ENCODE measurements around the gene LAMA2.

Gene LAMA2

GRCh38 chr6:129163551-129163950, 280.6 kb downstream of the LAMA2 start:
- TF ChIP-seq YY1 (IDR thresholded peaks at IDR 0.05; ENCODE audit: low read depth) = no peak

DNA sequence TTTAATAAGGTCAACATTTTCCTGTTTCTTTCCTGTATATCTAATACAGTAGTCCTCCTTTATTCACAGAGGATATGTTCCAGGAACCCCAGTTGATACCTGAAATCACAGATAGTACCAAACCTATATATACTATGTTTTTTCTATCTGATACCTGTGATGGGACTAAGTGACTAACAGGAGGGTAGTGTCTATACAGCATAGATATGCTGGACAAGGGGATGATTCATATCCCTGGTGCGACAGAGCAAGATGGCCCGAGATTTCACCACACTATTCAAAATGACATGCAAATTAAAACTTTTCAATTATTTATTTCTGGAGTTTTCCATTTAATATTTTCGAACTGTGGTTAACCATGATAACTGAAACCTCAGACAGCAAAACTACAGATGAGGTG, 281.1 kb downstream of the LAMA2 start:
- TF ChIP-seq ZBTB7A (IDR thresholded peaks at IDR 0.05; ENCODE audit: low read depth) = no peak
- TF ChIP-seq FOXM1 (IDR thresholded peaks at IDR 0.05; ENCODE audit: borderline replicate concordance, low read depth) = no peak

- TF ChIP-seq, protein P1, sequence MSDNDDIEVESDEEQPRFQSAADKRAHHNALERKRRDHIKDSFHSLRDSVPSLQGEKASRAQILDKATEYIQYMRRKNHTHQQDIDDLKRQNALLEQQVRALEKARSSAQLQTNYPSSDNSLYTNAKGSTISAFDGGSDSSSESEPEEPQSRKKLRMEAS (IDR thresholded peaks at IDR 0.05) = no peak
- no peak for TF ChIP-seq EP300 (IDR thresholded peaks at IDR 0.05; ENCODE audit: borderline replicate concordance)
- TF ChIP-seq ZBTB7A (IDR thresholded peaks at IDR 0.05; ENCODE audit: low read depth) = no peak
- no peak for TF ChIP-seq TAF1 (IDR thresholded peaks at IDR 0.05; ENCODE audit: low read depth)
- no peak for TF ChIP-seq NFIC (IDR thresholded peaks at IDR 0.05)
- TF ChIP-seq CEBPB (IDR thresholded peaks at IDR 0.05) = no peak
- no peak for TF ChIP-seq FOXM1 (IDR thresholded peaks at IDR 0.05; ENCODE audit: borderline replicate concordance, low read depth)
- no peak for TF ChIP-seq CREB1 (IDR thresholded peaks at IDR 0.05; ENCODE audit: low read depth)
Measured at GRCh38 chr6:129175066-129175465, 292.1 kb downstream of the LAMA2 start.

DNA sequence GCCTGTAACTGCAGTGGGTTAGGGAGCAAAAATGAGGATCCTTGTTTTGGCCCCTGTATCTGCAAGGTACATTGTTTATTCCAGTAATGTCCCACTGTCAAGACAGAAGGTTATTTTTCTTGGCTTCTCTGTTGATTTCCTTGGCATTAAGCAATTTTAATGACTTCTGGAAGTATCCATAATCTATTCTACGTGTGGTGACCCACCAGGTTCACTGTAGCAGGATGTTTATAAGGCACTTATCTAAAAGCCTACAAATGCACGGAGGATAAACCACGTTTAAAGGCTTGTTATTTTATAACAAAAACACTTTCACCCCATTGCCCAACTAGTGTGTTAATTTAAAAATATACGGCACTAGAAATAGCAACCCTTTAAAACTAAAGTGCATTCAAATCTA, 294.9 kb downstream of the LAMA2 start:
- no peak for TF ChIP-seq FOXM1 (IDR thresholded peaks at IDR 0.05; ENCODE audit: borderline replicate concordance, low read depth)
- TF ChIP-seq TCF12 (IDR thresholded peaks at IDR 0.05; ENCODE audit: low read depth) = no peak
- no peak for TF ChIP-seq CREB1 (IDR thresholded peaks at IDR 0.05; ENCODE audit: low read depth)
- no peak for TF ChIP-seq YY1 (IDR thresholded peaks at IDR 0.05; ENCODE audit: low read depth)
- TF ChIP-seq, protein P1 (IDR thresholded peaks at IDR 0.05) = no peak
- no peak for TF ChIP-seq TAF1 (IDR thresholded peaks at IDR 0.05; ENCODE audit: low read depth)
- no peak for TF ChIP-seq EGR1 (IDR thresholded peaks at IDR 0.05)
- no peak for TF ChIP-seq RAD21 (IDR thresholded peaks at IDR 0.05; ENCODE audit: low read depth)
- no peak for TF ChIP-seq TEAD4 (IDR thresholded peaks at IDR 0.05)
- no peak for TF ChIP-seq EP300 (IDR thresholded peaks at IDR 0.05; ENCODE audit: borderline replicate concordance)
- TF ChIP-seq, protein P2, sequence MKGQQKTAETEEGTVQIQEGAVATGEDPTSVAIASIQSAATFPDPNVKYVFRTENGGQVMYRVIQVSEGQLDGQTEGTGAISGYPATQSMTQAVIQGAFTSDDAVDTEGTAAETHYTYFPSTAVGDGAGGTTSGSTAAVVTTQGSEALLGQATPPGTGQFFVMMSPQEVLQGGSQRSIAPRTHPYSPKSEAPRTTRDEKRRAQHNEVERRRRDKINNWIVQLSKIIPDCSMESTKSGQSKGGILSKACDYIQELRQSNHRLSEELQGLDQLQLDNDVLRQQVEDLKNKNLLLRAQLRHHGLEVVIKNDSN (IDR thresholded peaks at IDR 0.05) = no peak
- no peak for TF ChIP-seq CEBPB (IDR thresholded peaks at IDR 0.05)
- no peak for TF ChIP-seq ZBTB7A (IDR thresholded peaks at IDR 0.05; ENCODE audit: low read depth)
- no peak for TF ChIP-seq NFIC (IDR thresholded peaks at IDR 0.05)
- no peak for TF ChIP-seq REST (IDR thresholded peaks at IDR 0.05; ENCODE audit: low read depth)

DNA sequence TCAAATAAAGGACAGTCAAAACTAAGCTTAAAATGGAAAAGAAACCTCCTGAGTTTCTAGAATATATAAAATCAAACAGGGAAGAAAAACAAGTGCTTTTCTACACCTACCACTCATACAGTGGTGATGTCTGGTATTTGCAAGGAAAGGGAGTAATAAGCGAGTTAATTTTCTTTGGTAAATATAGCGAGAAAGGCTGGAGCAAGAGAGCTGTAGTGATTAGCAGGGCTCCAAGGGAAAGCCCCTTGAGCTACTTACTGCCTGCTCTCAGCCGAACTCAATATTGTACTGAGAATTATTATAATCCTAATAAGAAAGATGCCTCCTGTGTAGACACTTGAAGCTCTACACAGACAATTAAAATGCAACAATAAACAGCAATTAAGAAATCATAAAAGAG, 296.3 kb downstream of the LAMA2 start:
- no peak for TF ChIP-seq ZBTB7A (IDR thresholded peaks at IDR 0.05; ENCODE audit: low read depth)
- TF ChIP-seq CEBPB (IDR thresholded peaks at IDR 0.05) = no peak
- TF ChIP-seq EP300 (IDR thresholded peaks at IDR 0.05; ENCODE audit: borderline replicate concordance) = no peak
- TF ChIP-seq, protein P1 (IDR thresholded peaks at IDR 0.05) = no peak
- no peak for TF ChIP-seq CREB1 (IDR thresholded peaks at IDR 0.05; ENCODE audit: low read depth)
- TF ChIP-seq YY1 (IDR thresholded peaks at IDR 0.05; ENCODE audit: low read depth) = no peak
- no peak for TF ChIP-seq TAF1 (IDR thresholded peaks at IDR 0.05; ENCODE audit: low read depth)
- TF ChIP-seq TCF12 (IDR thresholded peaks at IDR 0.05; ENCODE audit: low read depth) = no peak
- TF ChIP-seq REST (IDR thresholded peaks at IDR 0.05; ENCODE audit: low read depth) = no peak
- no peak for TF ChIP-seq FOXM1 (IDR thresholded peaks at IDR 0.05; ENCODE audit: borderline replicate concordance, low read depth)
- no peak for TF ChIP-seq TEAD4 (IDR thresholded peaks at IDR 0.05)
- TF ChIP-seq, protein P2 (IDR thresholded peaks at IDR 0.05) = no peak
- TF ChIP-seq NFIC (IDR thresholded peaks at IDR 0.05) = no peak

DNA sequence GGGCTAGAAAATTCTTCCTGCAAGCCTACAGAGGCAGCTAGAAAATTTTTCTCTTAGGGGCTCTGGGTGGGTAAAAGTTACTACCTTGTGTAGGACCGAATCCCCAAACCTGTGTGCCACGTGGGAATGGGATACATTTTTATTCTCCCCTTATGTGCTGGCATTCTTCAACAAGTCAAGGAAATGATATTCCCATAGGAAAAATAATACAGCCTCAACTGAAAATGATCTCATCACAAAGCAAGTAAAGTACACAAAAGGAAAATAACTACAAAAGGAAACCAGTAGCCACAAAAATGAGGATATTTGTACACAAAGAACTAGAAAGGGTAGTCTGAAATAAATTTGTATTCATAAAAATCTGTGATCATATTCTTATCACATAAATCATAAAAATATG, 298.1 kb downstream of the LAMA2 start:
- TF ChIP-seq ZBTB7A (IDR thresholded peaks at IDR 0.05; ENCODE audit: low read depth) (no peak), CREB1 (IDR thresholded peaks at IDR 0.05; ENCODE audit: low read depth) (no peak), RAD21 (IDR thresholded peaks at IDR 0.05; ENCODE audit: low read depth) (no peak), EGR1 (IDR thresholded peaks at IDR 0.05) (no peak)
- TF ChIP-seq, protein P1 (IDR thresholded peaks at IDR 0.05) = no peak
